ENCODE data around the gene USP21.
"Not testable (repeated sequence)": the region's sequence is repeated elsewhere in the genome, so short reads cannot be mapped to it uniquely, and the experiment has no call there.

Gene USP21, protein sequence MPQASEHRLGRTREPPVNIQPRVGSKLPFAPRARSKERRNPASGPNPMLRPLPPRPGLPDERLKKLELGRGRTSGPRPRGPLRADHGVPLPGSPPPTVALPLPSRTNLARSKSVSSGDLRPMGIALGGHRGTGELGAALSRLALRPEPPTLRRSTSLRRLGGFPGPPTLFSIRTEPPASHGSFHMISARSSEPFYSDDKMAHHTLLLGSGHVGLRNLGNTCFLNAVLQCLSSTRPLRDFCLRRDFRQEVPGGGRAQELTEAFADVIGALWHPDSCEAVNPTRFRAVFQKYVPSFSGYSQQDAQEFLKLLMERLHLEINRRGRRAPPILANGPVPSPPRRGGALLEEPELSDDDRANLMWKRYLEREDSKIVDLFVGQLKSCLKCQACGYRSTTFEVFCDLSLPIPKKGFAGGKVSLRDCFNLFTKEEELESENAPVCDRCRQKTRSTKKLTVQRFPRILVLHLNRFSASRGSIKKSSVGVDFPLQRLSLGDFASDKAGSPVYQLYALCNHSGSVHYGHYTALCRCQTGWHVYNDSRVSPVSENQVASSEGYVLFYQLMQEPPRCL

DNA sequence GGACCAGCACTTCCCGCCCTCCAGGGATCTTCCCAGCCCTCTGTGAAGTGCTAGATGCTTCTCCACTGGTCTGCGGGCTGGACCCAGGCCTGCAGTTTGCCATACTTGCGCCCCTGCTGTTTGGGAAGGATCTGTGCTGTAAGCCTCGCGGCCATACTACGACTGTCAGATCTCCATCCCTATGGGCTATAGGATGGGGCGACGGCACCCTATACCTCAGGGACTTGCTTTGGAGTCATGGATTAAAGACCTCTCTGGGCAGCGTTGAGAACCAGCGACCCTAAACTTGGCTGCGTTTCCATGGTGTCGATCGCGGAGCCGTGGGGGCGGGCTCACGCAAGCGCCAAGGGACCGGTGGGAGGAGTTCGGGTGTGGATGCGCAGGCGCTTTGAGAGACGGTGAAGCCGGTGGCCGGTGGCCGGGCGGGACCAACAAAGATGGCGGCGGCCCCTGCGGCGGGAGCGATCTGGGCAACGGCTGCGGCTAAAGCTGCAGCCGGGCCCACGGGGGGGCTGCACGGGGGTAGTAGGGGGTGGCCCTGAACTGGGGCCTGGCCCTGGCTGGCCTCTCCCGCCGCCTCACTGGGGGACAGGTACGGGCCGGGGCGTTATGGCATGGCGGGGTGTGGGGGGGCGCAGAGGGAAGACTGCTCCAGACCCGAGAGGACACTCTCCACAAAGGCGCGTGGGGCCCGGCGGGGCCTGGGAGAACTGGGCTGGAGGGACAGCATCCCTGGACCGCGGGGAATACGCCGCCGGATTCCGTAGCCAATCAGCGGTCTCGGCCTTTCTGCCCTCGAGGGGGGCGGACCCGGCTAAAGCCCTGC lies at the start of gene USP21:
Gene USP21 (plus strand): TSS at position 414 of the 826 bp plus-strand sequence. CDS start 1,141 bp downstream, outside the sequence.
- peak; percentile 87 to 89 for DNase-seq (ENCODE audit: low read depth in 2 of 2)

DNA sequence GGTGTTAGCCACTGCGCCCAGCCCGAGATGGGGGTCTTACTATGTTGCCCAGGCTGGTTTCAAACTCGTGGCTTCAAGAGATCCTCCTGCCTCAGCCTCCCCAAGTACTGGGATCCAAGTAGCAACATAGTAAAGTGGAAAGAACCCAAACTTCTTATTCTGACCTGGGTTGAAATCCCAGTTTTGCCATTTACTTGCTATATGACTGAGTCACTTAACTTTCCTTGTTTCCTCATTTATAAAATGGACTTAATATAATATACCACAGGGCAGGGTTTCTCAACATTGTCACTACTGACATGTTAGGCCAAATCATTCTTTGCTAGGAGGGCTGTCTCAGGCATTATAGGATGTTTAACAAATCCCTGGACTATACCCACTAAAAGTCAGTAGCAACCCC lies 48.2 kb upstream of the USP21 start:
- DNase-seq (ENCODE audit: low read depth in 2 of 2), result no peak

DNA sequence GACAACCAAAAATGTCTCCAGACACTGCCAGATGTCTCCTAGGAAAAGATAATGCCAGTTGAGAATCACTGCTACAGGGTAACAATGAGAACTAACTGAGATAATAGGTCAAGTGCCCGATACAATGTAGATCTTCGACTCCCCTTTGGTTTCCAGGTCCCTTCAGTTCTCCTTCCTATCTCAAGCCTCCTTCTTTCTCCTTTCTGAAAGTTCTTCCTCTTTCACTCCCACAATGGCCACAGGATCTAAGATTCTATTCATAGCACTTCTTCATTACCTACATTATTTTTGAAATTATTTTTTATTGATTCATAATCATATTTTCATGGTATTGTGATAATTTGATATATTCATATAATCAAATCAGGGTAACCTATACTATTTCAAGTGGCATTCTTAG lies 47.8 kb upstream of the USP21 start:
- no peak for DNase-seq (ENCODE audit: low read depth in 2 of 2)

DNA sequence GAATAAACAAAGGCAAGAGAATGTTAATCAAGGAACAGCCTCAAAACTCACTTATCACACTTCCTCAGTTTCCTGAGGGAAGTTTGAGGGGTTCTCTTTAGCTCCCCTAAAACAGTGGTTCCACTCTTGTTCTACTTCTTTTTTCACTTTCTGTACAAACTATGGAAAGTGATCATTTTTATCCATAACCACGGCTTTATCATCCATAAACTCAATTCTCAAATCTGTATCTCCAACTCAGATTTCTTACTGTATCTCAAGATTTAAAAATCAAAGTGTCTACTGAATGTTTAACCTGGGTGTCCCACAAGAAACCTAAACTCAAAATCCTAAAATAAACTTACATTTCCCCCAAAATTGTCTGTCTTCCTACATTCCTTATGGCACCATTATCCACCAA lies 45.4 kb upstream of the USP21 start:
- no peak for DNase-seq (ENCODE audit: low read depth in 2 of 2)

DNA sequence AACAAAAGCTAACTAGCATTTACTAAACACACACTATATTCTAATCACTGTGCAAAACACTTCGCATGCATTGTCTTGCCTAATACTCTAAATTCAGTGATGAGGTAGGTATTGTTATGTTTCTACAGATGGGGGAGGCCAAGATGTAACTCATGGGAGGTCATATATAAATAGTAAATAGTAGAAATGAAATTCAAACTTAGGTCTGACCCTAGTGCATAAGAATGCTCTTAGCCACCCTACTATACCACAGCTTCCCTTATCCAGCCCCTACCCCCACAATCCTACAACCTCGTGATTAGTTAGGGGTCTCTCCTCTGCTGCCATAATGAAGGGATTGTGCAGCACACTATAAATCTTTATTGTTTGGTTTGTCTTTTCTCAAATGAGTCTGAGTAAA lies 44.7 kb upstream of the USP21 start:
- no peak for DNase-seq (ENCODE audit: low read depth in 2 of 2)

DNA sequence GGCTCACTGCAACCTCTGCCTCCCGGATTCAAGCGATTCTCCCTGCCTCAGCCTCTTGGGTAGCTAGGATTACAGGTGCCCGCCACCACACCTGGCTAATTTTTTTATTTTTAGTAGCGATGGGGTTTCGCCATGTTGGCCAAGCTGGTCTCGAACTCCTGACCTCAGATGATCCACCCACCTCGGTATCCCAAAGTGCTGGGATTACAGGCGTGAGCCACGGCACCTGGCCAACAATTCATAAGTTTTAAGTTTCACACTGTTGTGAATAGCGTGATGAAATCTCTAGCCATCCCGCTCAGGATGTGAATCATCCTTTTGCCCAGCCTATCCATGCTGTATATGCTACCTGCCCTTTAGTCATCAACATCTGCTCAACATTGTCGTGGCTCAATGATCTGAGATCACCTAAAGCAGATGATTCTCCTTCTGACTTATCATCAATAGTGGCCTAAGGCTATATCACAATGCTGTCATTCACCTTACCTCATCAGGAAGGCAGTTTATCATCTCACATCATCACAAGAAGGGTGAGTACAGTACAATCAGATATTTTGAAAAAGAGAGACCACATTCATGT lies 44.1 kb upstream of the USP21 start:
- peak; percentile 24 to 37 for DNase-seq (ENCODE audit: low read depth in 2 of 2)

DNA sequence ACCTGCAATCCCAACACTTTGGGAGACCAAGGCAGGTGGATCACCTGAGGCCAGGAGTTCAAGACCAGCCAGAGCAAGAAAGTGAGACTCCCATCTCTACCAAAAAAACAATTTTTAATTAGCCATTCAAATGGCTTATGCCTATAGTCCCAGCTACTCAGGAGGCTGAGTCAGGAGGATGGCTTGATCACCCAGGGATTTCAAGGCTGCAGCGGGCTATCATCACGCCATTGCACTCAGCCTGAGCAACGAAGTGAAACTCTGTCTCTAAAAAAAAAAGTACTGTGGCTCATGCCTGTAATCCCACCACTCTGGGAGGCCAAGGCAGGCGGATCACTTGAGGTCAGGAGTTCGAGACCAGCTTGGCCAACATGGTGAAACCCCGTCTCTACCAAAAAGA lies 43.3 kb upstream of the USP21 start:
- not testable (repeated sequence) for DNase-seq (ENCODE audit: low read depth in 2 of 2)

DNA sequence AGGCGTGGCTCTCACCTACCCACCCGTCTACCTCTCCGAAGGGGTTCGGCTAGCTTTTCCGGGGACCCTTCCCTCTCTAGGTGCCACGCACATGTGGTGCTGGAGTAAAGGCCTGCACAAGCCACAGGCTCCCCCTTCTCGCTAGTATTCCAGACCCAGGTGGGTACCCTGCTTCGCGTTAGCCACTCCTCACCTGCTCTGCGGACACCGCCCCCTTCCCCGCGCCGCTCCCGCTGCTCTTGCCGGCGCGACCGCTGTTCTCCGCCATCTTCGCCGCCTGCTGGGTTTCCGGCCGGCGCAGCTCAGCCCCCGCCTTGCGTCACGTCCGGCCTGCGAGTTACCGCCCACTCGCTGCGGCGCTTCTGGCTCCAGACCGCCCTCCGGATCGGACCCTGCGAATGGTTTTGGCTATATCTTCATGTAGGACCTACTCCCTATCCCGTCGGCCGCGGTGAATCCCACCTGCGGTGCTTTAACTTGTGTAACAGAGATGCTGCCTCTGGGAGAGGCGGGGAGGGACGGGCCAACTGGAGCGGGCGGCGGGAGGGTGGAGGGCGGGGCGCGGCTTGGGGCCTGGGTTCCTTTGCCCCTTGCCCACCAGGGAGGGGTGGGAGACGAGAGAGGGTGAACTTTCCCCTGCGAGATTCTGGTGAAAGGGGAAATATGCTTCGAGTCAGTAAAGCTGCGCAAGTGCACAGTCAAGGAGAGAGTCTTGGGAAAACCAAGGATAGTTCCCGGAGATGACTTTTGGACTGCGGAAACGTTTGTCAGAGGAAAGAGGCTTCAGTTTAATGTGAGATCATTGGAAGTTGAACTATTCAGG lies 41.3 kb upstream of the USP21 start, which contains the start of the genes NIT1 and PFDN2:
Gene NIT1 (plus strand): TSS at position 347 of the 823 bp plus-strand sequence. CDS start 72 bp downstream, at position 419.
Gene PFDN2 (minus strand): TSS at position 279 of the 823 bp plus-strand sequence. CDS start 11 bp downstream, at position 268.
- peak; percentile 84 to 86 for DNase-seq (ENCODE audit: low read depth in 2 of 2)

DNA sequence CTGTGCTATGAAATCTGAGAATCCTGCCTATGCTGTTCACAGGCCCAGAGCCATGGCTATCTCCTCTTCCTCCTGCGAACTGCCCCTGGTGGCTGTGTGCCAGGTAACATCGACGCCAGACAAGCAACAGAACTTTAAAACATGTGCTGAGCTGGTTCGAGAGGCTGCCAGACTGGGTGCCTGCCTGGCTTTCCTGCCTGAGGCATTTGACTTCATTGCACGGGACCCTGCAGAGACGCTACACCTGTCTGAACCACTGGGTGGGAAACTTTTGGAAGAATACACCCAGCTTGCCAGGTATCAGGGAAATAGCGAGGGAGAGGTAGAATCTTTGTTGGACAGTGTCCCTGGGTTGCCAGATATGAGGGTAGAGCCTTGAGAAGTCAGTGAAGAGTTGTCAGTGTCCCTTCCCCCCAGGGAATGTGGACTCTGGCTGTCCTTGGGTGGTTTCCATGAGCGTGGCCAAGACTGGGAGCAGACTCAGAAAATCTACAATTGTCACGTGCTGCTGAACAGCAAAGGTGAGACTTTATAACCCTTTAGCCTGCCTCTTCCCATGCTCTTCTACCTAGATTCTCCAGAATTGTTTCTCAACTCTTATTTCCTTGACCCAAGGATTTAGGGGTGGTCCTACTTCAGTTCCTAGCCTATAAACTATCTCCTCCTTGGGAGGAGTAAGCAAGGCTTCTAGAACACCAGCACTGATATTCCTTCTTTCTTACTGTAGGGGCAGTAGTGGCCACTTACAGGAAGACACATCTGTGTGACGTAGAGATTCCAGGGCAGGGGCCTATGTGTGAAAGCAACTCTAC lies 40.0 kb upstream of the USP21 start:
- peak; percentile 48 to 52 for DNase-seq (ENCODE audit: low read depth in 2 of 2)

DNA sequence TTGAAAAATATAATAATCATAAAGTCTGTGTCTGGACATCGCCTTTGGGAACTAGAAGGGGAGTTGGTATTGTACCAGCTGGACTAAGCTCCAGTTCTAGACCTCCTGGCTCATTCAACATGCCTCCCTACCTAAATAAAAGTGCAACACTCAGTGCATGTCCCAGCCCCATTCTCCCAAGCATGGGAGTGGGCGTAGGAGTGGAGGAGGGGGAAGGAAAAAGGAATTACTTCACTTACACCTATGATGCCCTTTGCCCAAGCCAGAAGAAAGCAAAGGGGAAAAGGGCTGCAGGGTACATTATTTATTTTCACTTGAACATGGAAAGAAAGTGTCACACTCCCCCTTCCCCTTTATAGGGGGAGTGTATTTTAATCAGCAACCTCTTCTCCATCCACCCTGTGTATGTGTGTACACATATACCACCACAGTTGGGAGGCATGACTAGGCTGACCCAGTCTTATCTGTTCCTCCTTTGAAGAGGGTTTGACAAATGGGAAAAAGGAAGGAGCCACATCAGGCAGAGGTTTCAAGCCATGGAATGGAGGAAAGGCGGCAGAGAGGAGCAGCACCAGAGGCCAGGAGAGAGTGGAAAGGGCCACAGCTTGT lies 38.2 kb upstream of the USP21 start:
- no peak for DNase-seq (ENCODE audit: low read depth in 2 of 2)

DNA sequence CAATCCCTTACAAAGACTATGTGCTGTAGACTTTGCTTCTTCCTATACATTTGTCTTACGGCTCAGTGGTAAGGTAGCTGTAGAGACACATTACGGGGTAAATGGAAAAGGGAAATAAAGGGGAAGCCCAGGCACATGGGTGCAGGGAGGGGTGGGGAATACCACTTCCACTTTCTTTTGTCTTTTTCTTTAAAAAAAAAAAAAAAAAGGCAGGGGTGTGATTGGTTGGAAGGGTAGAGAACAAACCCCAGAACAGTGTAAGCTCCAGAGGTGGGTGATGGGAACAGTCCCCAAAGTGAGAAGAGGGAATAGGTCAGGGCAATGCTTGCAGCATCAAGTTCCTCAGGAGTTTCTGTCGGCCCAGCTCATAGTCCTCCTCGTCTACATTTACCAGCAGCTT lies 37.5 kb upstream of the USP21 start:
- no peak for DNase-seq (ENCODE audit: low read depth in 2 of 2)

DNA sequence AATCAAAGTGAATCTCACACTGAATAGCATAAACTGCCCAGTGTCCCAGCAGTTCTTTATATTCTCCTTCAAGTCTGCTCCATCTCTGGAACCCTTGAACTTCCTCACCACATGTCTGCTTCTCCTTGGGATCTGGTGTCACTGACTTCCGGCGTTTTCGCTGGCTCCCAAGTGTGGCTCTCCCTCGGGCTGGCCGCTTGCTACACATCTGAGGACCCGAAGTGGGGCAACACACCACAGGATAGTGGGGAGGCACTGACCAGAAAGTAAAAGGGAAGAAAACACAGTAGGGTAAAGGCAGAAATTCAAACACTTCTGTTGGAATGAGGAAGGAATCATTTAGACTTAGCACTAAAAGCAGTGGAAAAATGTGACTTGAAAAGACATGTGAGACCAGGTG lies 36.3 kb upstream of the USP21 start:
- DNase-seq (ENCODE audit: low read depth in 2 of 2), result no peak

DNA sequence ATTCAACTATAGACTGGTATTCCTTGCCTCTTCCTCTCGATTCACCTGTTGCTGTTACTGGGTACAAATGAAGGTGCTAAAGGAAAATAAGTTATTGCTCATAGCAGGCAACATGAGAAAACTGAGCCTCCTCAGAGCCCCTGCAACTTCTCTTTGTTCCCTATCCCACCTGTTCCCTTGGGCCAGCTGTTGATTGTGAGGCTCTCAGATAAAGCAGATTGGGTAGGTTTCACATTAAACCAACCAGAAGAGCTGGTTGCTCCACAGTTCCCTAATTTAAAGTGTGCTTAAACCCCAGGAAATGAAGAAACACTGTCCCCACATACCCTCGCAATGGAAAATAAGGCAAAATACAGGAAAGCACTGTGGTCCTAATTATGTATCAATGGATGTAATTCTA lies 31.7 kb upstream of the USP21 start:
- DNase-seq (ENCODE audit: low read depth in 2 of 2), result no peak

DNA sequence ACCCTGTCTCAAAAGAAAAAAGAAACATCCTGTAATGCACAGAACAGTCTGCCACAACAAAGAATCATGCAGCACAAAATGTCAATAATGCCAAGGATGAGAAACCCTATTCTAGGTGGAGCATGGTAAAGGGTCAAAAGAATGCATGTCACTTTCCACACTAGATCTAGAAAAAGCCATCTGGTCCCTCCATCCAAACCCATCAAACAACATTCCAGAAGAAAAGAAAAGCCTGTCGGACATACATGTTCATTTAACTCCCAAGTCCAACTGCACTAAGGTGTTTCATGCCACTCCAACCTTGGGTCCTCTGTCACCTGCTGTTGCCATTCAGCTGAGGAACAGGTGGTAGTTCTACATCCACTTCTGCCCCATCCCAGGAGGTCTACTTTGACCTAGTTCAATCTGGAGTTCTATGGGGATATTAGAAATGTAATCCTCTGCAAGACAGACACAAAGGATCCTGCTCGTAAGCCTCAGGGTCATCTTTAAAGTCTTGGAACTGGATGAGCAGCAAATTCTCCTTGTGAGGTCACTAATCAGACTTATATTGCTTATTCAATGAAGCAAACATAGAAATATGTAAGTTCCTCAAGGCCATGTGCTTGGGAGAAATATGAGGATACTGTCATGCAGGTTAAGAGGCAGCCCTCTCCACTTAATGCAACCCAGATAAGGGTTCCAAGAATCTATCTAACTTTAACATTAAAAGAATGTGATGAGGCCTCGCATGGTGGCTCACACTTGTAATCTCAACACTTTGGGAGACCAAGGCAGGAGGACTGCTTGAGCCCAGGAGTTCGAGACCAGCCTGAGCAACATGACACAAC lies 30.5 kb upstream of the USP21 start:
- DNase-seq (ENCODE audit: low read depth in 2 of 2), result no peak

DNA sequence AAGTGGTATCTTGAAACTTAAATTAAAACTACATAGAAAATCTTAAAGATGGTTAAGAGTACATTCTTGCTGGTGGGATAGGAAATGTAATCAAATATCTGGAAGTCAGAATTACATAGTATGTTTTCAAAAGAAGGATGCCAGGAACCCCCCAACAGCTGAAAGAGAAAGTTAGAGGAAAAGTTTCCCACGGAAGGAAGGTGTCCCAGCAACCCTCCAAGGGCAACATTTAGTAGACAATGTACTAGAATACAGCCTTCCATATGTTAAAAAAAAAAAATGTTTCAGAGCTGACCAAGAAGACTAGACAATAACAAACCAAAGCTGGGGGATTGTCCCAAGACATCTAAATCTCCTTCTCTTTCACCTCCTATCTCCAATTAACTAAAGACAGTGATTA lies 29.0 kb upstream of the USP21 start:
- no peak for DNase-seq (ENCODE audit: low read depth in 2 of 2)

DNA sequence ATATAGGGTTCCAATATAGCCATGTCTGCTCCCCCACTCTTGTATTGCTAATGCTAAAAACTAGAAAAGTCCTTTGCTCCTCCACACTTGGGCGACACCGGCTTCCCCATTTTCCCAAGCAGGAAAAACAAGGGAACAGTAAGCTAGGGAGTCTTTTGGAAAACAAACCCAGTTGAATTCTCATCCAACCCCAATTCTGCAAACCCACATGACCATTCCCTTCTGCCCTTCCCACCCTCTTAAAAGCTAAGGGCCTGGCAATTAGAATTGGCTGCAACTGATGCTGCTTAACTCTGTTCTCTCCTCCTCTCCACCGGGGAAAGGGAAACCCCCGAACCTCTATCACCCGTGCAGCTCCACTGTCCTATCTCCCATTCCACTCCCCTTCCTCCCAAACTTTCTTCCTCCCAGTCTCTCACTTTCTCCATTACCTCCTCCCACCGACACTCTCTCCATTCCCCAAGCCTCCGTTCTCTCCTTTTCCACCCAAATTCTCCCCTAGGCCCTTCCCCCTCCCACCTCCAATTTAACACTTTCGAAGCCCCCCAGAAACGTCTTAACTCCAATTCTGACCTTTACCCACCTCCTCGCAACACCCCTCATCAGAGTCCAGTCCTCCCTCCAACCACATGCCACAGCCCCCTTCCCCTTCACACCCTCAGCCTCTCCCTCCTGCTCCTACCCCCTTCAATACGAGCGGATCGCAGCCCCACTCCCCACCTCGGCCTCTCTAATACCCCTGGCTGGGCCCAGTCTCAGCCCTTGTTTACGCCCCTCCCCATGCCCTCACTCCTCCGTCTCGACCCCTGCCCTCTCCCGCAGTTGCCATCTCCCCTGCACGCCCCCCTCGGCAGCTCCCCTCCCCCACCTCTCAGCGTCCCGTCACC lies 27.5 kb upstream of the USP21 start:
- DNase-seq (ENCODE audit: low read depth in 2 of 2), result no peak

DNA sequence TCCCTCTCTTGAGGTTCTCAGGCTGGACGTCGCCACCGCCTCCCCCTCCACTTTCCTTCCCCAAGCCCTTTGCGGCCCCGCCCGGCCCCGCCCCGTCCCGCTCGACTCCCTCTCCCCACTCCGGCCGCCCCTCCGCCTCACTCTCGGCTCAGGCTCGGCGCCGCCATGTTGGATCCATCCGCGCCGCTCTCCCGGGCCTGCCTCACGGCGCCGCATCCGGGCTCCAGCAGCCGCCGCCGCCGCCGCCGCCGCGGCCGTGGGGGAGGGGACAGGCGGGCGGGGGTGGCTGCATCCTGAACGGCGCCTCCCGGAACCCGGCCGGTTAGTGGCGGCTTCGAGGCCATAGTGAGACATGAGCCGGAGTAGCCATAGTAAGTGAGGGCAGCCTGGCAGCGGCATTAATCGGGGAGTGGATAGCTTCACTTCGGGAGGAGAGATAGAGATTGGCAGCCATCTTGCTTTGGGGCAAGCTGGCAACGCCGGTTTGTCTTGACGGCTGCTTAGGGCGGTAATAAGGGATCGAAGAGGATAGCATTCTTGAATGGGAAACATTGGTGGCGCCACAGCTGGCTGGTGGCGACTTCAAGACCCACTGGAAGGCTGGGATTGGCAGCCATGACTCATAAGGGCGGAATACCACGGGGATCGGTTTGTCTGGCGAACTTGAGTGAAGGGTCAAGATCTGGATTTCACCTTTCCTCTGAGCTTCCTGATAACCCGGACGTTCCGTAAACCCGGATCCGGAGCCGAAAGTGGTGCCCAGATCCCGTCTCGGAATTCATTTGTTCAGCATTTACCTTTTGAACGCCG lies 26.7 kb upstream of the USP21 start, which contains the start of gene DEDD:
Gene DEDD (minus strand): TSS at position 258 of the 810 bp plus-strand sequence. CDS start 8,205 bp downstream, outside the sequence.
- DNase-seq (ENCODE audit: low read depth in 2 of 2), result peak; percentile 76 to 89
